ENCODE results near the gene MOV10.
A peak's percentile ranks its signal among the peaks of the same experiment; 100 is the strongest.

MOV10 gene

GRCh38 chr1:112704934-112705627 lies 30.6 kb downstream of the MOV10 start (continued):
- peak; percentile 95 for TF ChIP-seq ZBTB6 (tag by site-specific recombination; IDR thresholded peaks at IDR 0.05)
- TF ChIP-seq ZNF664 (tag by site-specific recombination; IDR thresholded peaks at IDR 0.05): no peak
- TF ChIP-seq, protein P1, sequence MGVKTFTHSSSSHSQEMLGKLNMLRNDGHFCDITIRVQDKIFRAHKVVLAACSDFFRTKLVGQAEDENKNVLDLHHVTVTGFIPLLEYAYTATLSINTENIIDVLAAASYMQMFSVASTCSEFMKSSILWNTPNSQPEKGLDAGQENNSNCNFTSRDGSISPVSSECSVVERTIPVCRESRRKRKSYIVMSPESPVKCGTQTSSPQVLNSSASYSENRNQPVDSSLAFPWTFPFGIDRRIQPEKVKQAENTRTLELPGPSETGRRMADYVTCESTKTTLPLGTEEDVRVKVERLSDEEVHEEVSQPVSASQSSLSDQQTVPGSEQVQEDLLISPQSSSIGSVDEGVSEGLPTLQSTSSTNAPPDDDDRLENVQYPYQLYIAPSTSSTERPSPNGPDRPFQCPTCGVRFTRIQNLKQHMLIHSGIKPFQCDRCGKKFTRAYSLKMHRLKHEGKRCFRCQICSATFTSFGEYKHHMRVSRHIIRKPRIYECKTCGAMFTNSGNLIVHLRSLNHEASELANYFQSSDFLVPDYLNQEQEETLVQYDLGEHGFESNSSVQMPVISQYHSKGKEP (tag by site-specific recombination; IDR thresholded peaks at IDR 0.05): no peak
- no peak for TF ChIP-seq ZNF18 (tag by site-specific recombination; IDR thresholded peaks at IDR 0.05)
- TF ChIP-seq MZF1 (tag by site-specific recombination; IDR thresholded peaks at IDR 0.05; ENCODE audit: borderline replicate concordance): no peak
- TF ChIP-seq ZFP69B (tag by site-specific recombination; IDR thresholded peaks at IDR 0.05): no peak
- TF ChIP-seq ZNF677 (tag by site-specific recombination; IDR thresholded peaks at IDR 0.05): no peak
- TF ChIP-seq, protein P2, sequence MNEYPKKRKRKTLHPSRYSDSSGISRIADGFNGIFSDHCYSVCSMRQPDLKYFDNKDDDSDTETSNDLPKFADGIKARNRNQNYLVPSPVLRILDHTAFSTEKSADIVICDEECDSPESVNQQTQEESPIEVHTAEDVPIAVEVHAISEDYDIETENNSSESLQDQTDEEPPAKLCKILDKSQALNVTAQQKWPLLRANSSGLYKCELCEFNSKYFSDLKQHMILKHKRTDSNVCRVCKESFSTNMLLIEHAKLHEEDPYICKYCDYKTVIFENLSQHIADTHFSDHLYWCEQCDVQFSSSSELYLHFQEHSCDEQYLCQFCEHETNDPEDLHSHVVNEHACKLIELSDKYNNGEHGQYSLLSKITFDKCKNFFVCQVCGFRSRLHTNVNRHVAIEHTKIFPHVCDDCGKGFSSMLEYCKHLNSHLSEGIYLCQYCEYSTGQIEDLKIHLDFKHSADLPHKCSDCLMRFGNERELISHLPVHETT (tag by site-specific recombination; IDR thresholded peaks at IDR 0.05): no peak
- TF ChIP-seq ZNF341 (tag by site-specific recombination; IDR thresholded peaks at IDR 0.05; ENCODE audit: low read depth): peak; percentile 94
- no peak for TF ChIP-seq ZNF747 (tag by site-specific recombination; IDR thresholded peaks at IDR 0.05)
- TF ChIP-seq SCRT2 (tag by site-specific recombination; IDR thresholded peaks at IDR 0.05): no peak
- no peak for TF ChIP-seq ZNF692 (tag by site-specific recombination; IDR thresholded peaks at IDR 0.05)
- TF ChIP-seq OSR2 (tag by site-specific recombination; IDR thresholded peaks at IDR 0.05): no peak
- TF ChIP-seq, protein P3, sequence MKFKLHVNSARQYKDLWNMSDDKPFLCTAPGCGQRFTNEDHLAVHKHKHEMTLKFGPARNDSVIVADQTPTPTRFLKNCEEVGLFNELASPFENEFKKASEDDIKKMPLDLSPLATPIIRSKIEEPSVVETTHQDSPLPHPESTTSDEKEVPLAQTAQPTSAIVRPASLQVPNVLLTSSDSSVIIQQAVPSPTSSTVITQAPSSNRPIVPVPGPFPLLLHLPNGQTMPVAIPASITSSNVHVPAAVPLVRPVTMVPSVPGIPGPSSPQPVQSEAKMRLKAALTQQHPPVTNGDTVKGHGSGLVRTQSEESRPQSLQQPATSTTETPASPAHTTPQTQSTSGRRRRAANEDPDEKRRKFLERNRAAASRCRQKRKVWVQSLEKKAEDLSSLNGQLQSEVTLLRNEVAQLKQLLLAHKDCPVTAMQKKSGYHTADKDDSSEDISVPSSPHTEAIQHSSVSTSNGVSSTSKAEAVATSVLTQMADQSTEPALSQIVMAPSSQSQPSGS (tag by site-specific recombination; IDR thresholded peaks at IDR 0.05; ENCODE audit: low read depth): no peak
- no peak for TF ChIP-seq ZNF561 (tag by site-specific recombination; IDR thresholded peaks at IDR 0.05; ENCODE audit: borderline replicate concordance)
- TF ChIP-seq, protein P4, sequence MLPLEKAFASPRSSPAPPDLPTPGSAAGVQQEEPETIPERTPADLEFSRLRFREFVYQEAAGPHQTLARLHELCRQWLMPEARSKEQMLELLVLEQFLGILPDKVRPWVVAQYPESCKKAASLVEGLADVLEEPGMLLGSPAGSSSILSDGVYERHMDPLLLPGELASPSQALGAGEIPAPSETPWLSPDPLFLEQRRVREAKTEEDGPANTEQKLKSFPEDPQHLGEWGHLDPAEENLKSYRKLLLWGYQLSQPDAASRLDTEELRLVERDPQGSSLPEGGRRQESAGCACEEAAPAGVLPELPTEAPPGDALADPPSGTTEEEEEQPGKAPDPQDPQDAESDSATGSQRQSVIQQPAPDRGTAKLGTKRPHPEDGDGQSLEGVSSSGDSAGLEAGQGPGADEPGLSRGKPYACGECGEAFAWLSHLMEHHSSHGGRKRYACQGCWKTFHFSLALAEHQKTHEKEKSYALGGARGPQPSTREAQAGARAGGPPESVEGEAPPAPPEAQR (tag by site-specific recombination; IDR thresholded peaks at IDR 0.05): no peak
- TF ChIP-seq ZNF404 (tag by site-specific recombination; IDR thresholded peaks at IDR 0.05): no peak
- TF ChIP-seq CTCF (tag by site-specific recombination; IDR thresholded peaks at IDR 0.05): no peak
- TF ChIP-seq ZNF223 (tag by site-specific recombination; IDR thresholded peaks at IDR 0.05): no peak
- TF ChIP-seq ZNF19 (tag by site-specific recombination; IDR thresholded peaks at IDR 0.05; ENCODE audit: low read depth): no peak
- TF ChIP-seq PRDM1 (tag by site-specific recombination; IDR thresholded peaks at IDR 0.05): peak; percentile 89
- TF ChIP-seq TRIM28 (IDR thresholded peaks at IDR 0.05; ENCODE audit: borderline replicate concordance, low read length): no peak
